ENCODE results near the gene SHFL.

GRCh38 chr19:10079031-10079453 is 7.1 kb upstream of the SHFL start:
- TF ChIP-seq CEBPB (IDR thresholded peaks at IDR 0.05; ENCODE audit: low read depth, low read length) (no peak), MAFK (IDR thresholded peaks at IDR 0.05; ENCODE audit: low read depth, low read length) (no peak), POU5F1 (IDR thresholded peaks at IDR 0.05; ENCODE audit: low read depth, low read length) (no peak), RFX5 (IDR thresholded peaks at IDR 0.05; ENCODE audit: borderline replicate concordance, low read depth, low read length) (no peak), POLR2AphosphoS5 (IDR thresholded peaks at IDR 0.05; ENCODE audit: low read depth, low read length) (no peak), EP300 (IDR thresholded peaks at IDR 0.05; ENCODE audit: borderline replicate concordance in 1 of 2, low read depth in 2 of 2, low read length in 2 of 2) (no peak), EGR1 (IDR thresholded peaks at IDR 0.05; ENCODE audit: borderline replicate concordance, low read depth, low read length) (no peak), EZH2 (IDR thresholded peaks at IDR 0.05; ENCODE audit: low read depth, low read length, severe bottlenecking) (no peak), CTCF (IDR thresholded peaks at IDR 0.05; ENCODE audit: control extremely low read depth in 1 of 3, insufficient read depth in 1 of 3, low read depth in 1 of 3, low read length in 3 of 3) (no peak), JUN (IDR thresholded peaks at IDR 0.05; ENCODE audit: low read depth, low read length) (no peak), CBX5 (IDR thresholded peaks at IDR 0.05; ENCODE audit: low read depth, low read length) (no peak), SUZ12 (IDR thresholded peaks at IDR 0.05; ENCODE audit: low read length) (no peak)
